Measurements from ENCODE around the gene CYTH4. TPM values are rescaled to one million over a fixed set of nuclear protein-coding genes. Genes with fewer than 3 reads are reported as not detected.

The CYTH4 gene
- total RNA-seq, 1 donor from 2014 or later = 13.2 TPM

- no peak for DNase-seq
Measured at GRCh38 chr22:37330200-37331033, 48.1 kb downstream of the CYTH4 start.

GRCh38 chr22:37331034-37331428, 48.7 kb downstream of the CYTH4 start:
- DNase-seq = no peak

- DNase-seq = no peak
Measured at GRCh38 chr22:37331856-37332536, 49.7 kb downstream of the CYTH4 start.

GRCh38 chr22:37333724-37334460, 51.6 kb downstream of the CYTH4 start:
- no peak for DNase-seq

- no peak for DNase-seq
Measured at GRCh38 chr22:37334461-37334858, 52.2 kb downstream of the CYTH4 start.

GRCh38 chr22:37334859-37335805, 52.8 kb downstream of the CYTH4 start:
- no peak for DNase-seq

GRCh38 chr22:37335806-37336199, 53.5 kb downstream of the CYTH4 start:
- DNase-seq = no peak

- DNase-seq = no peak
Measured at GRCh38 chr22:37336579-37336978, 54.3 kb downstream of the CYTH4 start.

GRCh38 chr22:37337204-37337943, 55.1 kb downstream of the CYTH4 start:
- DNase-seq = no peak

- no peak for DNase-seq
Measured at GRCh38 chr22:37338539-37339246, 56.4 kb downstream of the CYTH4 start.

- no peak for DNase-seq
Measured at GRCh38 chr22:37340331-37341262, 58.3 kb downstream of the CYTH4 start.

GRCh38 chr22:37342065-37342464, 59.8 kb downstream of the CYTH4 start:
- DNase-seq = no peak

- no peak for DNase-seq
Measured at GRCh38 chr22:37343348-37343747, 61.0 kb downstream of the CYTH4 start.

- no peak for DNase-seq
Measured at GRCh38 chr22:37343863-37344734, 61.8 kb downstream of the CYTH4 start.

- DNase-seq = no peak
Measured at GRCh38 chr22:37344735-37345449, 62.6 kb downstream of the CYTH4 start.

GRCh38 chr22:37345863-37346504, 63.7 kb downstream of the CYTH4 start:
- DNase-seq = peak; percentile 72

- no peak for DNase-seq
Measured at GRCh38 chr22:37346505-37346895, 64.2 kb downstream of the CYTH4 start.
